ENCODE data around the gene GRM7.

GRM7 gene

DNA sequence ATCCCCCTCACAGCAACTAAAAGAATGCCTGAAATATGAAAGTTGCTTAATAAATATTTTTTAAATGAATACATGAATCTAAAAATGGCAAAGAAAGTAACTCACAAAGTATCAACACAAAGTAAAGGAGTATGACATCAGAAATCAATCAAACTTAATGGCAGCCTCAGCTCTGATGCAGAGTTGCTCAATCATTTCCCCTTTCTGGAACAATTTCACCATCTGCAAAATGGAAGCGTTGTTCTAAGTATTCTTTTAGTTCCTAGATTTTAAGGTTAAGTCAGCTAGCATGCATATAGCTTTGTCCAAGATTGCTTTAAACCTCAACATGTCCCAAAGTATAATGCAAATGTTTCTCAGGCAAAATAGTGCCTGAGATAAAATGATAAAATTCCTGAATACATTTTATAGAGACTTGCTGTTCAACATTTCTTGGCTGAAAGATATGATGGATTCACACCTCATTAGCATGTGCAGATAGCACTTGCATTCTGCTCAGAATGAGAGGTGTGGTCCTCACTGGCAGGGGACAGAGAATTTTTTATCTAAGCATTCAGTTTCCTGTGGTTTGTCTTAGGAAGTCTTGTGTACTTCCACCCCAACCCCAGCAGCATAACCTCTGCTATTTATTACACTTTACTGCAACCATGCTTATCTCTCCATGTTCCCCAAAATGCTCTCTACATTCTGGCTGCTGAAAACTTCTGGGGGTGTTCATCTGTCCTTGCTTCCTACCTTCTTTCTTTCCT lies 429.3 kb downstream of the GRM7 start:
- H3K4me3 ChIP-seq (replicated peaks; ENCODE audit: insufficient read depth, low read length) = no peak overlapping the region
- TF ChIP-seq SPI1 (IDR thresholded peaks at IDR 0.05; ENCODE audit: borderline replicate concordance, low read depth) (no peak), REST (IDR thresholded peaks at IDR 0.05; ENCODE audit: insufficient replicate concordance, low read depth) (no peak), GABPA (IDR thresholded peaks at IDR 0.05; ENCODE audit: low read depth) (no peak), POLR2AphosphoS5 (IDR thresholded peaks at IDR 0.05; ENCODE audit: low read depth) (no peak)
- TF ChIP-seq, protein P1, sequence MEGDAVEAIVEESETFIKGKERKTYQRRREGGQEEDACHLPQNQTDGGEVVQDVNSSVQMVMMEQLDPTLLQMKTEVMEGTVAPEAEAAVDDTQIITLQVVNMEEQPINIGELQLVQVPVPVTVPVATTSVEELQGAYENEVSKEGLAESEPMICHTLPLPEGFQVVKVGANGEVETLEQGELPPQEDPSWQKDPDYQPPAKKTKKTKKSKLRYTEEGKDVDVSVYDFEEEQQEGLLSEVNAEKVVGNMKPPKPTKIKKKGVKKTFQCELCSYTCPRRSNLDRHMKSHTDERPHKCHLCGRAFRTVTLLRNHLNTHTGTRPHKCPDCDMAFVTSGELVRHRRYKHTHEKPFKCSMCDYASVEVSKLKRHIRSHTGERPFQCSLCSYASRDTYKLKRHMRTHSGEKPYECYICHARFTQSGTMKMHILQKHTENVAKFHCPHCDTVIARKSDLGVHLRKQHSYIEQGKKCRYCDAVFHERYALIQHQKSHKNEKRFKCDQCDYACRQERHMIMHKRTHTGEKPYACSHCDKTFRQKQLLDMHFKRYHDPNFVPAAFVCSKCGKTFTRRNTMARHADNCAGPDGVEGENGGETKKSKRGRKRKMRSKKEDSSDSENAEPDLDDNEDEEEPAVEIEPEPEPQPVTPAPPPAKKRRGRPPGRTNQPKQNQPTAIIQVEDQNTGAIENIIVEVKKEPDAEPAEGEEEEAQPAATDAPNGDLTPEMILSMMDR (IDR thresholded peaks at IDR 0.05; ENCODE audit: insufficient read depth, low read length) = no peak
- no peak for DNase-seq (ENCODE audit: low read depth in 1 of 2, low spot score in 1 of 2)

GRCh38 chr3:7292362-7292761 lies 431.4 kb downstream of the GRM7 start:
- no peaks in the 10 kb centered on the region for H3K27me3 ChIP-seq (ENCODE audit: insufficient read depth, poor library complexity, severe bottlenecking)
- no peak overlapping the region for H3K27ac ChIP-seq (replicated peaks)
- no peak for TF ChIP-seq SPI1 (IDR thresholded peaks at IDR 0.05; ENCODE audit: borderline replicate concordance, low read depth)
- TF ChIP-seq REST (IDR thresholded peaks at IDR 0.05; ENCODE audit: insufficient replicate concordance, low read depth) = no peak
- TF ChIP-seq, protein P1 (IDR thresholded peaks at IDR 0.05; ENCODE audit: insufficient read depth, low read length) = no peak
- TF ChIP-seq POLR2AphosphoS5 (IDR thresholded peaks at IDR 0.05; ENCODE audit: low read depth) = no peak
- no peak for TF ChIP-seq GABPA (IDR thresholded peaks at IDR 0.05; ENCODE audit: low read depth)
- no peak overlapping the region for H3K4me3 ChIP-seq (replicated peaks; ENCODE audit: insufficient read depth, low read length)
- no peak for DNase-seq (ENCODE audit: low read depth in 1 of 2, low spot score in 1 of 2)

More for the DNA sequence above, 429.3 kb downstream of the GRM7 start:
- no peak overlapping the region for H3K27ac ChIP-seq (replicated peaks)
- no peaks in the 10 kb centered on the region for H3K27me3 ChIP-seq (ENCODE audit: insufficient read depth, poor library complexity, severe bottlenecking)

DNA sequence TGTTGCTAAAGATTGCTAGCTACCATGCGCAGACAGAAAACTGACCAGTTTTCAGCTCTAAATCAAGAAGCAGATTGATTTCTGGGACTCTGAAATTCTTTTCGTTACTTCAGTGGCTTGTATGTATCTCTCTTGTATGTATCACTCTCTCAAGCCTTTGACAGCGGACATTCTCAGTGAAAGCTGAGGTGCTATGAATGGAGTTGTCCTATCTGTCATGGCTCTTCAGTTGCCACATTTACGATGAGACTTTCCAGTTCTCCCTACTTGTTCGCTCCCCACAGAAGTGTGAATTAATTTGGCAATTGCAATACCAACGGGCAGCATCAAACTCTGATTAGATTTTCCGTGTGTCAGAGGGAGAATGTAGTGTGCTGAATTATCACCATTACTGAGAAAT lies 432.4 kb downstream of the GRM7 start:
- no peak for DNase-seq (ENCODE audit: low read depth in 1 of 2, low spot score in 1 of 2)
- H3K27ac ChIP-seq (replicated peaks) = no peak overlapping the region
- H3K4me3 ChIP-seq (replicated peaks; ENCODE audit: insufficient read depth, low read length) = no peak overlapping the region
- no peaks in the 10 kb centered on the region for H3K27me3 ChIP-seq (ENCODE audit: insufficient read depth, poor library complexity, severe bottlenecking)
- TF ChIP-seq SPI1 (IDR thresholded peaks at IDR 0.05; ENCODE audit: borderline replicate concordance, low read depth) = no peak
- no peak for TF ChIP-seq REST (IDR thresholded peaks at IDR 0.05; ENCODE audit: insufficient replicate concordance, low read depth)
- no peak for TF ChIP-seq GABPA (IDR thresholded peaks at IDR 0.05; ENCODE audit: low read depth)
- TF ChIP-seq, protein P1 (IDR thresholded peaks at IDR 0.05; ENCODE audit: insufficient read depth, low read length) = no peak
- TF ChIP-seq POLR2AphosphoS5 (IDR thresholded peaks at IDR 0.05; ENCODE audit: low read depth) = no peak

All from HL-60 (cell line).